GM23338 (cell line): ENCODE measurements around the gene C17orf78. TPM values are rescaled to one million over a fixed set of nuclear protein-coding genes. Genes with fewer than 3 reads are reported as not detected.

Experiments used
- ATAC-seq: fragments of 200-7000 bp; cut with Tn5 transposase; 3 replicates; pipeline ENCODE4 v1.9.1; 2020
- DNase-seq: peaks from one replicate; pipeline ENCODE4 v3.0.0-alpha.2; 2015; ENCODE audit warnings: low spot score
- H2AFZ ChIP-seq: fragments of 200-600 bp; sonication (generic); 2 replicates; pipeline ENCODE4 v1.8.0; 2016; ENCODE audit warnings: antibody characterized with exemption, mild to moderate bottlenecking, moderate library complexity
- H3F3A ChIP-seq: fragments of 200-600 bp; sonication (generic); replicated peaks from 2 replicates; pipeline ENCODE4 v1.8.0; 2017; ENCODE audit warnings: antibody characterized with exemption, mixed run types, low read depth
- H3K27ac ChIP-seq: fragments of 200-600 bp; sonication (generic); 2 replicates; pipeline ENCODE4 v1.6.1; 2016; ENCODE audit warnings: low read depth
- H3K27me3 ChIP-seq: fragments of 200-600 bp; sonication (generic); 2 replicates; pipeline ENCODE4 v1.8.0; 2016; ENCODE audit warnings: mild to moderate bottlenecking, mixed run types, moderate library complexity; ENCODE audit not compliant: insufficient read depth
- H3K36me3 ChIP-seq: fragments of 200-600 bp; sonication (generic); 2 replicates; pipeline ENCODE4 v1.8.0; 2016; ENCODE audit warnings: mild to moderate bottlenecking; ENCODE audit not compliant: insufficient read depth
- H3K4me1 ChIP-seq: fragments of 200-600 bp; sonication (generic); 2 replicates; pipeline ENCODE4 v1.8.0; 2016; ENCODE audit warnings: mild to moderate bottlenecking, moderate library complexity; ENCODE audit not compliant: insufficient read depth
- H3K4me2 ChIP-seq: fragments of 200-600 bp; sonication (generic); 2 replicates; pipeline ENCODE4 v1.7.1; 2017; ENCODE audit warnings: mixed run types
- H3K4me3 ChIP-seq: fragments of 200-600 bp; sonication (generic); 2 replicates; pipeline ENCODE4 v1.6.1; 2016; ENCODE audit warnings: mixed run types
- H3K79me2 ChIP-seq: fragments of 200-600 bp; sonication (generic); replicated peaks from 2 replicates; pipeline ENCODE4 v1.8.0; 2017; ENCODE audit warnings: mild to moderate bottlenecking; ENCODE audit not compliant: insufficient read depth
- H3K9me2 ChIP-seq: fragments of 200-600 bp; sonication (generic); 2 replicates; pipeline ENCODE4 v1.8.0; 2017; ENCODE audit not compliant: insufficient read depth
- H4K20me1 ChIP-seq: fragments of 200-600 bp; sonication (generic); replicated peaks from 2 replicates; pipeline ENCODE4 v1.8.0; 2017; ENCODE audit warnings: mild to moderate bottlenecking; ENCODE audit not compliant: insufficient read depth
- H3K27ac Mint-ChIP-seq: 2 replicates; pipeline ENCODE4 v1.8.0; 2020; ENCODE audit warnings: inconsistent platforms, mild to moderate bottlenecking, moderate library complexity, mixed read lengths
- H3K27me3 Mint-ChIP-seq: 3 replicates; pipeline ENCODE4 v1.8.0; 2022; ENCODE audit warnings: low read depth, mild to moderate bottlenecking, moderate library complexity, mixed read lengths, inconsistent platforms; ENCODE audit not compliant: insufficient read depth, poor library complexity
- H3K36me3 Mint-ChIP-seq: 3 replicates; pipeline ENCODE4 v1.8.0; 2021; ENCODE audit warnings: low read depth, mild to moderate bottlenecking, inconsistent platforms, moderate library complexity, mixed read lengths
- H3K4me1 Mint-ChIP-seq: 3 replicates; pipeline ENCODE4 v1.8.0; 2020; ENCODE audit warnings: mild to moderate bottlenecking, inconsistent platforms, mixed read lengths
- H3K4me3 Mint-ChIP-seq: 3 replicates; pipeline ENCODE4 v1.8.0; 2021; ENCODE audit warnings: moderate library complexity, mild to moderate bottlenecking, inconsistent platforms, mixed read lengths
- H3K9me3 Mint-ChIP-seq: 3 replicates; pipeline ENCODE4 v1.8.0; 2020; ENCODE audit warnings: moderate library complexity, mild to moderate bottlenecking, inconsistent platforms, mixed read lengths
- EZH2phosphoT487 ChIP-seq: fragments of 200-600 bp; sonication (generic); IDR thresholded peaks from one replicate; pipeline ENCODE4 v1.8.1; 2018; ENCODE audit warnings: antibody characterized with exemption; ENCODE audit not compliant: unreplicated experiment
- POLR2AphosphoS5 ChIP-seq: IDR thresholded peaks from 2 replicates; pipeline ENCODE4 v1.6.1; 2016; ENCODE audit warnings: antibody characterized with exemption, low read depth
- long read RNA-seq: library from polyadenylated mRNA; unstranded; transcript quantifications from one replicate; pipeline ENCODE4 v2.0.0, GENCODE V29; 2020; ENCODE audit not compliant: unreplicated experiment
- polyA plus RNA-seq: library from polyadenylated mRNA; unstranded; fragments of >200 nt; fragmentation: Nextera tagmentation; extraction: Ambion mirVana; gene quantifications from 2 replicates; pipeline ENCODE4 v1.2.1, GENCODE V29; 2016
- total RNA-seq: library from RNA; depleted of rRNA; stranded (reverse); fragments of >200 nt; shearing (Covaris generic); gene quantifications from 2 replicates; pipeline ENCODE4 v1.2.3, GENCODE V29; 2014; rRNA removed
- TF ChIP-seq, protein P1 (sequence below): IDR thresholded peaks from 2 replicates; pipeline ENCODE4 v1.6.1; 2016; ENCODE audit warnings: antibody characterized with exemption
- TF ChIP-seq, protein P2 (sequence below): fragments of 250-450 bp; sonication (Bioruptor Pico); IDR thresholded peaks from 2 replicates; pipeline ENCODE4 v1.5.0; 2020; ENCODE audit warnings: mild to moderate bottlenecking, moderate library complexity

C17orf78 gene
- total RNA-seq (not detected in 2 replicates), polyA plus RNA-seq (0.19 TPM in 1 of 2 replicates, not detected in the other)
- long read RNA-seq, result 0 reads

DNA sequence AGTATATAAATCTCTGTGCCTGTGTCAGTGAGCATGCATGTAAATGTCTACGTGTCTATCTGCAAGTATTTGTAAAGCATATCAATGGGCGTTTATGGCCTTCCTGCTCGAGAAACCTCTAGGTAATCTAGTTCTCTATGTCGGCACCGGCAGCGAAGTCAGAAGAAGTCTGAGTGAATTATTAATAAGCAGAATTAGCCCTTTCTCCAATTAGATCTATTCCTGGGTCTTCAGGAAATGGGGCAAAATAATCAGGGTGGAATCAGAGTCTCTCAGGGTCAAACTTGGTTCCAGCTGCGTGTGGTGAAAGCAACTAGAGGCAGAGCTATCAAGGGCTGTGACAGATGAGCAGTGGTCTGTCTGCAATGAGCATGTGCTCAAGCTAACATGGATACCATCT is at the start of gene C17orf78:
TSS of gene C17orf78 (plus strand) at position 280 of the 400 bp plus-strand sequence. CDS start at position 388, 108 bp downstream.
- DNase-seq (no peak), ATAC-seq (no peak)
- no peaks in the 10 kb centered on the region for H3K36me3 Mint-ChIP-seq
- TF ChIP-seq, protein P1, sequence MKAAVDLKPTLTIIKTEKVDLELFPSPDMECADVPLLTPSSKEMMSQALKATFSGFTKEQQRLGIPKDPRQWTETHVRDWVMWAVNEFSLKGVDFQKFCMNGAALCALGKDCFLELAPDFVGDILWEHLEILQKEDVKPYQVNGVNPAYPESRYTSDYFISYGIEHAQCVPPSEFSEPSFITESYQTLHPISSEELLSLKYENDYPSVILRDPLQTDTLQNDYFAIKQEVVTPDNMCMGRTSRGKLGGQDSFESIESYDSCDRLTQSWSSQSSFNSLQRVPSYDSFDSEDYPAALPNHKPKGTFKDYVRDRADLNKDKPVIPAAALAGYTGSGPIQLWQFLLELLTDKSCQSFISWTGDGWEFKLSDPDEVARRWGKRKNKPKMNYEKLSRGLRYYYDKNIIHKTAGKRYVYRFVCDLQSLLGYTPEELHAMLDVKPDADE, result no peak
- TF ChIP-seq EZH2phosphoT487 (no peak), POLR2AphosphoS5 (no peak)
- TF ChIP-seq, protein P2, sequence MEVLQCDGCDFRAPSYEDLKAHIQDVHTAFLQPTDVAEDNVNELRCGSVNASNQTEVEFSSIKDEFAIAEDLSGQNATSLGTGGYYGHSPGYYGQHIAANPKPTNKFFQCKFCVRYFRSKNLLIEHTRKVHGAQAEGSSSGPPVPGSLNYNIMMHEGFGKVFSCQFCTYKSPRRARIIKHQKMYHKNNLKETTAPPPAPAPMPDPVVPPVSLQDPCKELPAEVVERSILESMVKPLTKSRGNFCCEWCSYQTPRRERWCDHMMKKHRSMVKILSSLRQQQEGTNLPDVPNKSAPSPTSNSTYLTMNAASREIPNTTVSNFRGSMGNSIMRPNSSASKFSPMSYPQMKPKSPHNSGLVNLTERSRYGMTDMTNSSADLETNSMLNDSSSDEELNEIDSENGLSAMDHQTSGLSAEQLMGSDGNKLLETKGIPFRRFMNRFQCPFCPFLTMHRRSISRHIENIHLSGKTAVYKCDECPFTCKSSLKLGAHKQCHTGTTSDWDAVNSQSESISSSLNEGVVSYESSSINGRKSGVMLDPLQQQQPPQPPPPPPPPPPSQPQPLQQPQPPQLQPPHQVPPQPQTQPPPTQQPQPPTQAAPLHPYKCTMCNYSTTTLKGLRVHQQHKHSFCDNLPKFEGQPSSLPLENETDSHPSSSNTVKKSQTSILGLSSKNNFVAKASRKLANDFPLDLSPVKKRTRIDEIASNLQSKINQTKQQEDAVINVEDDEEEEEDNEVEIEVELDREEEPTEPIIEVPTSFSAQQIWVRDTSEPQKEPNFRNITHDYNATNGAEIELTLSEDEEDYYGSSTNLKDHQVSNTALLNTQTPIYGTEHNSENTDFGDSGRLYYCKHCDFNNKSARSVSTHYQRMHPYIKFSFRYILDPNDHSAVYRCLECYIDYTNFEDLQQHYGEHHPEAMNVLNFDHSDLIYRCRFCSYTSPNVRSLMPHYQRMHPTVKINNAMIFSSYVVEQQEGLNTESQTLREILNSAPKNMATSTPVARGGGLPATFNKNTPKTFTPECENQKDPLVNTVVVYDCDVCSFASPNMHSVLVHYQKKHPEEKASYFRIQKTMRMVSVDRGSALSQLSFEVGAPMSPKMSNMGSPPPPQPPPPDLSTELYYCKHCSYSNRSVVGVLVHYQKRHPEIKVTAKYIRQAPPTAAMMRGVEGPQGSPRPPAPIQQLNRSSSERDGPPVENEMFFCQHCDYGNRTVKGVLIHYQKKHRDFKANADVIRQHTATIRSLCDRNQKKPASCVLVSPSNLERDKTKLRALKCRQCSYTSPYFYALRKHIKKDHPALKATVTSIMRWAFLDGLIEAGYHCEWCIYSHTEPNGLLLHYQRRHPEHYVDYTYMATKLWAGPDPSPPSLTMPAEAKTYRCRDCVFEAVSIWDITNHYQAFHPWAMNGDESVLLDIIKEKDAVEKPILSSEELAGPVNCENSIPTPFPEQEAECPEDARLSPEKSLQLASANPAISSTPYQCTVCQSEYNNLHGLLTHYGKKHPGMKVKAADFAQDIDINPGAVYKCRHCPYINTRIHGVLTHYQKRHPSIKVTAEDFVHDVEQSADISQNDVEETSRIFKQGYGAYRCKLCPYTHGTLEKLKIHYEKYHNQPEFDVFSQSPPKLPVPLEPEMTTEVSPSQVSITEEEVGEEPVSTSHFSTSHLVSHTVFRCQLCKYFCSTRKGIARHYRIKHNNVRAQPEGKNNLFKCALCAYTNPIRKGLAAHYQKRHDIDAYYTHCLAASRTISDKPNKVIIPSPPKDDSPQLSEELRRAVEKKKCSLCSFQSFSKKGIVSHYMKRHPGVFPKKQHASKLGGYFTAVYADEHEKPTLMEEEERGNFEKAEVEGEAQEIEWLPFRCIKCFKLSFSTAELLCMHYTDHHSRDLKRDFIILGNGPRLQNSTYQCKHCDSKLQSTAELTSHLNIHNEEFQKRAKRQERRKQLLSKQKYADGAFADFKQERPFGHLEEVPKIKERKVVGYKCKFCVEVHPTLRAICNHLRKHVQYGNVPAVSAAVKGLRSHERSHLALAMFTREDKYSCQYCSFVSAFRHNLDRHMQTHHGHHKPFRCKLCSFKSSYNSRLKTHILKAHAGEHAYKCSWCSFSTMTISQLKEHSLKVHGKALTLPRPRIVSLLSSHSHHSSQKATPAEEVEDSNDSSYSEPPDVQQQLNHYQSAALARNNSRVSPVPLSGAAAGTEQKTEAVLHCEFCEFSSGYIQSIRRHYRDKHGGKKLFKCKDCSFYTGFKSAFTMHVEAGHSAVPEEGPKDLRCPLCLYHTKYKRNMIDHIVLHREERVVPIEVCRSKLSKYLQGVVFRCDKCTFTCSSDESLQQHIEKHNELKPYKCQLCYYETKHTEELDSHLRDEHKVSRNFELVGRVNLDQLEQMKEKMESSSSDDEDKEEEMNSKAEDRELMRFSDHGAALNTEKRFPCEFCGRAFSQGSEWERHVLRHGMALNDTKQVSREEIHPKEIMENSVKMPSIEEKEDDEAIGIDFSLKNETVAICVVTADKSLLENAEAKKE (CRISPR knock-in tag), result no peak
- Histone ChIP-seq H4K20me1 (no peaks in the 10 kb centered on the region), H3K4me3 (no peak within 1 kb of the TSS), H3F3A (no peaks in the 10 kb centered on the region), H3K27me3 (no peaks in the 10 kb centered on the region), H3K36me3 (no peaks in the 10 kb centered on the region), H3K4me2 (no peak within 1 kb of the TSS), H2AFZ (no peak within 1 kb of the TSS; the same call in 1 of the 2 replicates), H3K9me2 (no peaks in the 10 kb centered on the region), H3K79me2 (no peaks in the 10 kb centered on the region), H3K4me1 (no peaks in the 10 kb centered on the region), H3K27ac (no peak within 1 kb of the TSS)
- no peaks in the 10 kb centered on the region for H3K9me3 Mint-ChIP-seq
- no peaks in the 10 kb centered on the region; the same call in 2 of the 3 replicates for H3K4me1 Mint-ChIP-seq
- no peak within 1 kb of the TSS for H3K4me3 Mint-ChIP-seq
- no peaks in the 10 kb centered on the region for H3K27me3 Mint-ChIP-seq
- no peak within 1 kb of the TSS for H3K27ac Mint-ChIP-seq
